ENCODE data around the gene PRKAG1.

Gene PRKAG1

GRCh38 chr12:49014547-49014946 is 4.0 kb downstream of the PRKAG1 start:
- DNase-seq: peak; percentile 13
- peaks cover 35% of the 10 kb centered on the region for H3K4me1 Mint-ChIP-seq (ENCODE audit: low read depth)
- H3K27me3 Mint-ChIP-seq: no peaks in the 10 kb centered on the region
- no peak overlapping the region for H3K4me3 Mint-ChIP-seq
- no peak overlapping the region for H3K27ac Mint-ChIP-seq
- no peaks in the 10 kb centered on the region for H3K9me3 Mint-ChIP-seq
- H3K36me3 Mint-ChIP-seq (ENCODE audit: low read depth): peaks cover 85% of the 10 kb centered on the region

DNA sequence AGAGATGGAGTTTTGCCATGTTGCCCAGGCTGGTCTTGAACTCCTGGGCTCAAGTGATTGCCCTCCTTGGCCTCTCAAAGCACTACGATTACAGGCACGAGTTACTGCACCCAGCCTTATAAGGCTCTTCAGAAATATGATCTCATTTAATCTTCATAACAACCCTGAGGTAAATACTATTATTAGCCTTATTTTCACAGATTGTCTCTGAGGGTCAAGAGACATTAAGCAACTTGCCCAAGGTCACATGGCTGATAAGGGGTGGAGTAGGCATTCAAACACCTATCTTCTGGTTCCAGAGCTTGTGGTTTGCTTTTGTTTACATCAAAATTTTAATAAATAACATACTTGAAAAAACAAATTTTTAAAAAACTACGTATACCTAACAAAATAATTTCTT is 5.1 kb downstream of the PRKAG1 start:
- no peaks in the 10 kb centered on the region for H3K27me3 Mint-ChIP-seq
- peaks cover 89% of the 10 kb centered on the region for H3K36me3 Mint-ChIP-seq (ENCODE audit: low read depth)
- DNase-seq: peak; percentile 7
- no peak overlapping the region for H3K4me3 Mint-ChIP-seq
- no peak overlapping the region for H3K27ac Mint-ChIP-seq
- no peaks in the 10 kb centered on the region for H3K9me3 Mint-ChIP-seq
- H3K4me1 Mint-ChIP-seq (ENCODE audit: low read depth): peaks cover 27% of the 10 kb centered on the region

DNA sequence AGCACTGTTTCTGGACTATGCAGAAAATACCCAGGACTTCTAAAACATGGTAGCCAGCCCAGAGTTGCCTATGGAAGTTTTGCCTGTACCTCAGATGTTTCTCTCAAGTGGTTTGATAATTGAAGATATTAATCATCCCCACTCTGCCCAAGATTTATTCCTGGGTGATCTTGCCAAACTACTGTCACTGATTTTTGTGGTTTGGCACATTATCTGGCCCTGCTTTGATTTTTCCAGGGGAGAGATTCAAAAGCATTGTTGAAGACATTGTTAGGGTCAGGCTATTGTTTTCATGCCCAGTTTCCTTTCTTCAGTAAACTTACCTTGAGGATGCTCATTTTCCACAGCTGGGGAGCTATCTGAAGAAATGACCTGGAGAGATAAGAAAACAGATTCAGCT is 5.8 kb downstream of the PRKAG1 start:
- Mint-ChIP-seq H3K9me3 (no peaks in the 10 kb centered on the region), H3K4me3 (no peak overlapping the region), H3K27ac (no peak overlapping the region), H3K36me3 (ENCODE audit: low read depth) (peaks cover 88% of the 10 kb centered on the region), H3K27me3 (no peaks in the 10 kb centered on the region), H3K4me1 (ENCODE audit: low read depth) (peaks cover 24% of the 10 kb centered on the region)
- DNase-seq: no peak

DNA sequence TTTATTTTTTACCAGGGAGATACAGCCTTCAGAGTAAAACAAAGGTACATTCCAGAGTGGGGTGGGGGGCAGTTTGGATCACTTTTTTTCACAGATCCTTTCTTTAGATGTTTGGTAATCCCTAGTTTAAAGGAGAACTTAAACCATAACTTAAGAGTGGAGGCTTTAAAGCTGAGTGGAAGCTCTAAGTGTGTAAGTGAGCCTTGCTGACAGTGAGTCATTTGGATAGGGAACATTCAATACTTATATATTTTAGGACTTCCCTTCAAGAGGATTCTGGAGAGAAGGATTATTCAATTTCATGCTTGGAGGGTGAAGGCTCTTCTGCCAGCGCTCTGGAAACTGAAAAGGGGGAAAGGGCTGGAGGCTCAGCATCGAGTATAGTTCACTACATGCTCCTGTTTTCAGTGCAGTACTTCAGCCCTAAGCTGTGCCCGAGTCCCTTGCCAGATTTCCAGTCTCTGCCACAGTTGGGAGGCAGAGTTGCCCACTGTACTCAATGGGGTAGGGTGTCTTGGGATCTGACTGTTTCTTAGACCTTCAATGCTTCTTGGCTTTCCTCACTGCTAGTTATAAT is 8.4 kb downstream of the PRKAG1 start:
- Mint-ChIP-seq H3K4me1 (ENCODE audit: low read depth) (peaks cover 1% of the 10 kb centered on the region), H3K27me3 (no peaks in the 10 kb centered on the region), H3K9me3 (no peaks in the 10 kb centered on the region), H3K4me3 (no peak overlapping the region), H3K27ac (no peak overlapping the region), H3K36me3 (ENCODE audit: low read depth) (peaks cover 81% of the 10 kb centered on the region)
- peak; percentile 9 for DNase-seq

GRCh38 chr12:49008943-49009342 is 9.6 kb downstream of the PRKAG1 start:
- no peak for DNase-seq
- no peaks in the 10 kb centered on the region for H3K27me3 Mint-ChIP-seq
- no peaks in the 10 kb centered on the region for H3K4me1 Mint-ChIP-seq (ENCODE audit: low read depth)
- H3K36me3 Mint-ChIP-seq (ENCODE audit: low read depth): peaks cover 84% of the 10 kb centered on the region
- no peak overlapping the region for H3K4me3 Mint-ChIP-seq
- H3K9me3 Mint-ChIP-seq: no peaks in the 10 kb centered on the region
- no peak overlapping the region for H3K27ac Mint-ChIP-seq

GRCh38 chr12:49000346-49000745 is 18.2 kb downstream of the PRKAG1 start:
- Mint-ChIP-seq H3K4me3 (no peak overlapping the region), H3K27ac (peak overlapping the region; percentile 11), H3K4me1 (ENCODE audit: low read depth) (peaks cover 33% of the 10 kb centered on the region), H3K27me3 (peaks cover 55% of the 10 kb centered on the region), H3K36me3 (ENCODE audit: low read depth) (peaks cover 51% of the 10 kb centered on the region), H3K9me3 (no peaks in the 10 kb centered on the region)
- peak; percentile 24 for DNase-seq

GRCh38 chr12:48999371-49000131 is 19.0 kb downstream of the PRKAG1 start, which contains the start of gene DDN:
TSS of gene DDN (minus strand) at chr12:48999375. CDS start at chr12:48999287, 88 bp downstream.
- peaks cover 62% of the 10 kb centered on the region for H3K27me3 Mint-ChIP-seq
- H3K9me3 Mint-ChIP-seq: no peaks in the 10 kb centered on the region
- DNase-seq: peak; percentile 68
- H3K4me1 Mint-ChIP-seq (ENCODE audit: low read depth): peaks cover 38% of the 10 kb centered on the region
- H3K27ac Mint-ChIP-seq: peak within 1 kb of the TSS; percentile 77
- H3K36me3 Mint-ChIP-seq (ENCODE audit: low read depth): peaks cover 43% of the 10 kb centered on the region
- peak within 1 kb of the TSS; percentile 73 for H3K4me3 Mint-ChIP-seq

GRCh38 chr12:48998497-48999353 is 19.9 kb downstream of the PRKAG1 start:
- peaks cover 38% of the 10 kb centered on the region for H3K4me1 Mint-ChIP-seq (ENCODE audit: low read depth)
- DNase-seq: peak; percentile 58
- H3K27ac Mint-ChIP-seq: peak overlapping the region; percentile 66
- peaks cover 36% of the 10 kb centered on the region for H3K36me3 Mint-ChIP-seq (ENCODE audit: low read depth)
- peaks cover 70% of the 10 kb centered on the region for H3K27me3 Mint-ChIP-seq
- H3K9me3 Mint-ChIP-seq: no peaks in the 10 kb centered on the region
- H3K4me3 Mint-ChIP-seq: peak overlapping the region; percentile 66

DNA sequence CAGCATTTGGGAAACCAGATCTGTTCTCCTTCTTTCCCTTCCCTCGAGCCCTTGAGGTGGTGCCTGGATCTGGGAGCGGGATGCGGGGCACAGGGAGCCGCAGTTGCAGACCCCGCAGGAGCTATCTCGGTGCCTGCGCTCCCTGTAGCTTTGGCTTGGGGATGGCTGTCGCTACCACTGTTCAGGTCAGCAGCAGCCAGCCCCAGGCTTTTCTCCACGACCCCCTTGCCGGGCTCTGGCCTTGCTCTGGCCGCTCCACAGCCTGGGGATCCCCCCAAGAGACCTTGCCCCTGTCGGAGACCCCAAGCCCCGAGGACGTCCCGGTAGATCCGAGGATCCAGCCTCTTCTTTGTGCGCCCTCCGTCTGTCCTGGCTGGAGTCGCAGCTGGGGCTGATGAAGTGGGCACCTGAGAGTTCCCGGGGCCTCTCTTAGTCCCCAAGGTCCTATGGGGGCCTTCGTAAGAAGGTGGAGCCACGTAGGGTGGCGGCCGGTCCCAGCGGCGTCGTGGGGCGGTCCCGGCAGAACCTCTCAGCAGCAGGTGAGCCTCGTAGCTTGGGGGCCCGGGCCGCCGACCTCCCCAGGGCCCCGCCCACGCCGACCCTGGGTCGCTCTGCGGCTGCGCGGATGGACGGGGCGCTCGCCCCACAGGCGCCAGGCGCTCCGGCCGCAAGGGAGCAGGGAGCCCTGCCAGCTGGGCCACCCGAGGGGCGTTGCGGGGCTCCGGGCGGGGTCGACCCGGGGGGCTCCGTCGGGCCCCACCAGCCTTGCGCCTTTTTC is 20.7 kb downstream of the PRKAG1 start:
- Mint-ChIP-seq H3K4me1 (ENCODE audit: low read depth) (peaks cover 38% of the 10 kb centered on the region), H3K9me3 (no peaks in the 10 kb centered on the region), H3K27me3 (peaks cover 76% of the 10 kb centered on the region), H3K4me3 (peak overlapping the region; percentile 43), H3K36me3 (ENCODE audit: low read depth) (peaks cover 28% of the 10 kb centered on the region), H3K27ac (no peak overlapping the region)
- peak; percentile 59 for DNase-seq

DNA sequence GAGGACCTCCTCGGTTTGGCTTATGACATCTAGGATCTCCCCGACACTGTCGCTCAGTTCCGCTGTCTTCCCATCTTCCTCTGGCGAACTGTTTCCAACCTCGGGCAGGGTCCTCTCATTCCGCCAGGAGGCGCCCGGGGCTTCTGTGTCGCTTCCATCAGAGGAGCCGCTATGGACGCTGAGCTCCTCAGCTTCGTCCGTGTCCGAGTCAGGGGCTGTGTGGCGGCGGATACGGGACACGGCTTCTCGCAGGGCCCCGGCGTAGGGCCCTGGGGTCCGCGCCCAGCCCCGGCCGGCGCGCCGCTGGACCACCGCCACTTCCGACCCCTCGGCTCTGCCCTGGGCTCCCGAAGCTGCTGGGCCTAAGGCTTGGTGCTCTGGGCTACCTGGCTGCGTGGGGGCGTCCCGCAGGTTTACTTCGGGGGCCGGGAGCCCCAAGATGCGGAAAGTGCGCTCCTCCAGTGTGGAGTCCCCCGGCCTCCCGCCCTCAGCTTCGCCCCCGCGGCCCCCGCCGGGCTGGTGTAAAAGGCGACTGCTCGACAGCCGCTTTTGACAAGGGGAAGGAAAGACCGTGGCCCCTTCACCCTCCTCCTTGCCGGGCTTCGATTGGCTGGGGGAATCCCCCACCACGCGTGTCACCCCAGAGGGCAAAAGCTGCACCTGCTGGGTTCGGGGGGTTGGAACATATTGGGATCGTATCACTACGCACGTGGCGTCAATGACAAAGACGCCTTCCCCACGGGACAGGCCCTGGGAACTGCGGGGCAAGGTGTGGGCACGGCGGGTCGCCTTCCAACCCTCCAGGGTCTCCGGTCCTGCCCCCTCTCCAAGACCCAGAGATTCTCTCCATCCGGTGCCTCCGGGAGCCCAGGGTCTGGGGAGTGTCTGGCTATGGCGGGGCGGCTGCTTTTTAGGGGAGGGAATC is 21.5 kb downstream of the PRKAG1 start:
- peak; percentile 78 for DNase-seq
- Mint-ChIP-seq H3K4me1 (ENCODE audit: low read depth) (peaks cover 38% of the 10 kb centered on the region), H3K27ac (no peak overlapping the region), H3K36me3 (ENCODE audit: low read depth) (peaks cover 20% of the 10 kb centered on the region), H3K4me3 (peak overlapping the region; percentile 43), H3K27me3 (peaks cover 78% of the 10 kb centered on the region), H3K9me3 (no peaks in the 10 kb centered on the region)

- Mint-ChIP-seq H3K36me3 (ENCODE audit: low read depth) (peaks cover 4% of the 10 kb centered on the region), H3K9me3 (no peaks in the 10 kb centered on the region), H3K4me1 (ENCODE audit: low read depth) (peaks cover 34% of the 10 kb centered on the region), H3K27me3 (peaks cover 71% of the 10 kb centered on the region), H3K4me3 (no peak overlapping the region), H3K27ac (no peak overlapping the region)
- DNase-seq: peak; percentile 70
Measured at GRCh38 chr12:48995086-48995879, 23.3 kb downstream of the PRKAG1 start.

GRCh38 chr12:48994224-48995085 is 24.1 kb downstream of the PRKAG1 start:
- Mint-ChIP-seq H3K27me3 (peaks cover 66% of the 10 kb centered on the region), H3K4me3 (no peak overlapping the region), H3K36me3 (ENCODE audit: low read depth) (no peaks in the 10 kb centered on the region), H3K27ac (no peak overlapping the region), H3K4me1 (ENCODE audit: low read depth) (peaks cover 25% of the 10 kb centered on the region), H3K9me3 (no peaks in the 10 kb centered on the region)
- peak; percentile 26 for DNase-seq

All from activated T-cell treated with anti-CD3 and anti-CD28 coated beads, Interleukin-2, amount 50 U/mL, for 24 hours (primary cell).